ENCODE data around the gene NR5A1.

The NR5A1 gene

GRCh38 chr9:124437086-124437485, 70.1 kb downstream of the NR5A1 start:
- no peak for DNase-seq

GRCh38 chr9:124436320-124436719, 70.9 kb downstream of the NR5A1 start:
- DNase-seq, result no peak
